Upper lobe of left lung (tissue), 6 donors: ENCODE measurements around the gene EREG. TPM values are rescaled to one million over a fixed set of nuclear protein-coding genes. Genes with fewer than 3 reads are reported as not detected.

ENCODE experiments used
- ATAC-seq, 2 donors: fragments of 200-7000 bp; cut with Tn5 transposase; one replicate each; pipeline ENCODE4 v1.9.1; 2022; ENCODE audit warnings: mild to moderate bottlenecking in 2 of 2, moderate library complexity in 2 of 2; ENCODE audit not compliant: low FRiP score in 2 of 2
- DNase-seq, 2 donors: peaks; one replicate each; pipeline ENCODE4 v3.0.0-alpha.2; 2019 to 2020
- H3K27ac ChIP-seq, 4 donors: fragments of 200-600 bp; sonication (generic); one replicate each; pipeline ENCODE4 v1.5.1; 2016 to 2019
- H3K27me3 ChIP-seq, 4 donors: fragments of 200-600 bp; sonication (generic); one replicate each; pipeline ENCODE4 v1.5.1; 2017 to 2019
- H3K36me3 ChIP-seq, 4 donors: fragments of 200-600 bp; sonication (generic); one replicate each; pipeline ENCODE4 v1.5.1; 2016 to 2019
- H3K4me1 ChIP-seq, 4 donors: fragments of 200-600 bp; sonication (generic); one replicate each; pipeline ENCODE4 v1.5.1; 2018 to 2019
- H3K4me3 ChIP-seq, 4 donors: fragments of 200-600 bp; sonication (generic); one replicate each; pipeline ENCODE4 v1.5.1; 2017 to 2019; ENCODE audit warnings: mild to moderate bottlenecking in 2 of 4, moderate library complexity in 1 of 4
- H3K9me3 ChIP-seq, 4 donors: fragments of 200-600 bp; sonication (generic); one replicate each; pipeline ENCODE4 v1.5.1; 2018 to 2019
- CTCF ChIP-seq, 6 experiments: fragments of 450-650 bp in 4 of 6; fragments of 200-600 bp in 2 of 6; sonication (generic) in 2 of 6; IDR thresholded peaks; one replicate each; pipeline ENCODE4 v1.5.1; 2016 to 2019; ENCODE audit warnings: antibody characterized with exemption in 6 of 6
- EP300 ChIP-seq, 4 donors: sonication (generic); formaldehyde crosslinking; IDR thresholded peaks; one replicate each; pipeline ENCODE4 v1.5.1; 2017; ENCODE audit warnings: antibody characterized with exemption in 4 of 4, control low read depth in 2 of 4
- POLR2A ChIP-seq, 4 donors: fragments of 450-650 bp; IDR thresholded peaks; one replicate each; pipeline ENCODE4 v1.5.1; 2016 to 2017; ENCODE audit warnings: antibody characterized with exemption in 4 of 4, mild to moderate bottlenecking in 2 of 4
- POLR2AphosphoS5 ChIP-seq, 2 donors: sonication (generic); formaldehyde crosslinking; IDR thresholded peaks; one replicate each; pipeline ENCODE4 v1.5.1; 2017; ENCODE audit warnings: antibody characterized with exemption in 2 of 2
- WGBS, 2 donors: methylation state at CpG; one replicate each; pipeline ENCODE4 v1.1.5; 2017 to 2018; 5-methylcytosine and 5-hydroxymethylcytosine counted together
- total RNA-seq, 6 donors: library from RNA; depleted of rRNA in 4 of 6; stranded (reverse); fragments of >200 nt in 4 of 6; gene quantifications; one replicate each; pipeline versions ENCODE4 v1.1.0 to v1.2.1, GENCODE V29; 2016 to 2021
- donor health status: DM: no; HTN: no; CAD: no; lungs with moderate emphysema.
- donor health status: DM: no; HTN: yes; CAD: no; lungs with severe emphysema.

The EREG gene
- total RNA-seq, 6 donors from 2014 or later: 0.94 to 3.7 (median 1.1) TPM

GRCh38 chr4:74413265-74413664 lies 48.3 kb downstream of the EREG start:
- Histone ChIP-seq H3K27me3 (no peaks in the 10 kb centered on the region), H3K36me3 (no peaks in the 10 kb centered on the region), H3K4me3 (no peak overlapping the region), H3K9me3 (no peaks in the 10 kb centered on the region), H3K4me1 (no peaks in the 10 kb centered on the region), H3K27ac (no peak overlapping the region)
- DNase-seq: no peak
- ATAC-seq: no peak
- TF ChIP-seq CTCF (IDR thresholded peaks at IDR 0.05) (no peak), EP300 (IDR thresholded peaks at IDR 0.05) (no peak), POLR2AphosphoS5 (IDR thresholded peaks at IDR 0.05) (no peak), POLR2A (IDR thresholded peaks at IDR 0.05) (no peak)

GRCh38 chr4:74414149-74414809 lies 49.3 kb downstream of the EREG start:
- Histone ChIP-seq H3K27ac (no peak overlapping the region), H3K4me3 (no peak overlapping the region), H3K36me3 (no peaks in the 10 kb centered on the region), H3K9me3 (no peaks in the 10 kb centered on the region), H3K27me3 (no peaks in the 10 kb centered on the region), H3K4me1 (peaks cover 0 to 4% (median 0%) of the 10 kb centered on the region in 4 donors)
- 43 to 64% methylated on average over 5 of the region's 5 CpGs for WGBS, 2 donors
- ATAC-seq (no peak), DNase-seq (no peak)
- TF ChIP-seq POLR2AphosphoS5 (IDR thresholded peaks at IDR 0.05) (no peak), CTCF (IDR thresholded peaks at IDR 0.05) (no peak), EP300 (IDR thresholded peaks at IDR 0.05) (no peak), POLR2A (IDR thresholded peaks at IDR 0.05) (no peak)

DNA sequence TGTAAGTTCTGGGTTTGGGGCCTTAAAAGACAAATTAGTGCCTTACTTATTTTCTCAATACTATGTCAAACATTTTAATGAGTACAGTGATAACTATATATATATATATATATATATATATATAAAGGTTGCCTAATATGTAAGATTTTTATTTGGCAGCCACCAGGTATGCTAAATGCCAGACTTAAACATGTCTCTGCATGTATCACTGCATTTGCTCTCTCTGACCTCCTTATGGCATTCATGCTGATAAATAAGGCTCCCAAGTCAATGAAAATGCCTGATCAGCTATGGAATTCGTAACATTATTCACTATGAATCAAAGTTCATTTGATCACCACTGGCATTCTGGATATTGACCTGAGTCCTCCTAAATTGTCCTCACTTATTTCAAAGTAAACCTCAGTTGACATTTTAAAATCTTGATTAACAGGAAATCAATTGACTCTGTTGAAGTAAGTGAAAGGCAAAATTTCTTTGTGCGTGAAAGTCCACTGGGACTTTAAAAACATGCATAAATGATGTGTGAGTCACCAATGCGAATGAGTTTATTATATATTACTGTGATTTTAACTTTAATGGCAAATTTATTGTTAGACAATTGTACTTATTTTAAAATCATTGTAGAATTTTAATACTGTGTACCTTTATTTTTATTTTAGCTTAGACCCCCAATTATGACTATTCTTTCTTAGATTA lies 50.8 kb downstream of the EREG start:
- no peak for DNase-seq
- ATAC-seq: no peak
- Histone ChIP-seq H3K4me3 (no peak overlapping the region), H3K4me1 (peaks cover 0 to 4% (median 0%) of the 10 kb centered on the region in 4 donors), H3K36me3 (no peaks in the 10 kb centered on the region), H3K27me3 (no peaks in the 10 kb centered on the region), H3K27ac (no peak overlapping the region), H3K9me3 (no peaks in the 10 kb centered on the region)
- WGBS, 2 donors: 90 to 94% methylated on average over 3 of the region's 3 CpGs
- TF ChIP-seq EP300 (IDR thresholded peaks at IDR 0.05) (no peak), POLR2A (IDR thresholded peaks at IDR 0.05) (no peak), CTCF (IDR thresholded peaks at IDR 0.05) (no peak), POLR2AphosphoS5 (IDR thresholded peaks at IDR 0.05) (no peak)

- Histone ChIP-seq H3K4me1 (peaks cover 0 to 4% (median 0%) of the 10 kb centered on the region in 4 donors), H3K36me3 (no peaks in the 10 kb centered on the region), H3K4me3 (no peak overlapping the region), H3K27ac (peak overlapping the region in 1 of 4 donors; percentile 27), H3K9me3 (no peaks in the 10 kb centered on the region), H3K27me3 (no peaks in the 10 kb centered on the region)
- 74 to 80% methylated on average over 6 of the region's 6 CpGs for WGBS, 2 donors
- TF ChIP-seq POLR2AphosphoS5 (IDR thresholded peaks at IDR 0.05): no peak
- no peak for TF ChIP-seq EP300 (IDR thresholded peaks at IDR 0.05)
- no peak for TF ChIP-seq CTCF (IDR thresholded peaks at IDR 0.05)
- no peak for TF ChIP-seq POLR2A (IDR thresholded peaks at IDR 0.05)
- DNase-seq: no peak
- ATAC-seq: peak in 1 of 2 donors; percentile 46
Observed at GRCh38 chr4:74418063-74418670, 53.2 kb downstream of the EREG start.
